ENCODE measurements around the gene SNAI3. TPM values are rescaled to one million over a fixed set of nuclear protein-coding genes. Genes with fewer than 3 reads are reported as not detected.
A peak's percentile ranks its signal among the peaks of the same experiment; 100 is the strongest.

SNAI3 gene
- total and polyA plus RNA-seq, 9 of the 15 experiments (the other 6 are each of a cell fraction or from before 2014, with no cell fraction given) = 0.04 to 4.1 (median 0.80) TPM; not detected in 1

GRCh38 chr16:88634141-88634993 is 51.9 kb downstream of the SNAI3 start (continued):
- TF ChIP-seq ZEB2 (IDR thresholded peaks at IDR 0.05) (no peak), ZNF274 (IDR thresholded peaks at IDR 0.05; ENCODE audit: borderline replicate concordance, low read depth, low read length) (no peak), SP1 (CRISPR knock-in tag; IDR thresholded peaks at IDR 0.05) (peak; percentile 66), HDAC6 (IDR thresholded peaks at IDR 0.05; ENCODE audit: low read depth, low read length) (no peak), CEBPG (CRISPR knock-in tag; IDR thresholded peaks at IDR 0.05) (peak; percentile 87), CEBPG (tag; conservative IDR thresholded peaks at IDR 0.05 in 1 of 2, IDR thresholded peaks at IDR 0.05 in 1 of 2) (peak; percentile 11 to 64; a peak in 1 of 4 replicates), NCOR1 (IDR thresholded peaks at IDR 0.05) (no peak), ZNF586 (CRISPR knock-in tag; conservative IDR thresholded peaks at IDR 0.05) (no peak), SMAD4 (CRISPR knock-in tag; conservative IDR thresholded peaks at IDR 0.05) (peak; percentile 48), THRAP3 (IDR thresholded peaks at IDR 0.05; ENCODE audit: borderline replicate concordance) (no peak), CXXC5 (CRISPR knock-in tag; IDR thresholded peaks at IDR 0.05) (0 out of 2 replicates have a peak, but pooled peaks have one; percentile 23), NCOA2 (IDR thresholded peaks at IDR 0.05; ENCODE audit: partially characterized antibody in 2 of 2) (no peak), ZBTB49 (CRISPR knock-in tag; IDR thresholded peaks at IDR 0.05; ENCODE audit: borderline replicate concordance) (no peak), KLF13 (tag; IDR thresholded peaks at IDR 0.05; ENCODE audit: borderline replicate concordance, low read depth) (no peak), CSDE1 (IDR thresholded peaks at IDR 0.05) (no peak), ARNT (IDR thresholded peaks at IDR 0.05) (no peak), REST (IDR thresholded peaks at IDR 0.05; ENCODE audit: borderline replicate concordance) (peak; percentile 5; the same call in 1 of the 2 replicates), REST (CRISPR knock-in tag; IDR thresholded peaks at IDR 0.05; ENCODE audit: low read depth) (no peak)

Measured in K562 (cell line).